ENCODE data around the gene HMOX2.
A peak's percentile ranks its signal among the peaks of the same experiment; 100 is the strongest.

Gene HMOX2

GRCh38 chr16:4525069-4525468, 48.9 kb downstream of the HMOX2 start:
- DNase-seq (ENCODE audit: low read depth): no peak

GRCh38 chr16:4525634-4526277, 49.6 kb downstream of the HMOX2 start:
- no peak for DNase-seq (ENCODE audit: low read depth)

DNA sequence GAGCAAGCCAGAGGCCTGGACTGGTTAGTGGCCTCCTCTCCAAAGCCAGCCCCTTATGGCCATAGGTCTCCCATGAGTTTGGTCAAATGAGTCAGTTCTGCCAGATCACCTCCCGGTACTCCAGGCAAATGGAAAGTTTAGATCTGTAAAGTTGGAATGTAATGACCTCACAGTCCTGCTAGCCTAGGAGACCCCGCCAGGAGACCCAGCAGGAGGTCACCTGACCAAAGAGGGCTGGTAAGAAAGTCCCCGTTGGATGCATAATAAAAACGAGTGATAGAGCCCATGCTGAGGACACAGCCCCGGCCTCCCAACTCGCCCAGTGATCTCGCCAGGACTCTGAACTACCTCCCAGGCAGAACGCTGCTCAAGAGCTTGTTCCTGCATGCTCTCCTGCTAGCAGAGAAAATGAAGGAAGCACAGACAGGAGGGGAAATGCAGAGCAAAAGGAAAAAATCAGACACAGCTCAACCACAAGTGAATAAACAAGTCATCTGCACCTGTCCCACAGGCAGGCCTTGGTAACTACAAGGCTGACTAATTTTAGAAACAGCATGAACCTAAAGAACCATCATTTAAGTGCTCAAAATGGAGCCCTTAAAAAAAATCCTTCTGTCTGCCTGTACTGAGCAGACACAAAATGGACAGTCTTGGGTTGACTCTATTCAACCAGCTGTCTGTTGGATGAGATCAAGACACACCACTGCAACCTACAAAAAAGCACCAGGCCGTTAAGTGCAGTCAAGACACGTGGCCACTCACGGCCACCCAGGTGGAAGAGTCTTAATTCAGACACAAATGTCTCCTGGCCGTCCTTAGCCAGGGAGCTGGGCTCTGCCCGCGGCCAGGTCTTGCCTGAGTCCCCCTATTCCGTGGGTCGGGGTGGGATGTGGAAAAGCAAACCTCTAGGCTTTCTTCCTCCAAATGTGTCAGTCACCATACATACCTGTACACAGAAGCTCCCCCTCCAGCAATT, 53.2 kb downstream of the HMOX2 start:
- no peak for DNase-seq (ENCODE audit: low read depth)

DNA sequence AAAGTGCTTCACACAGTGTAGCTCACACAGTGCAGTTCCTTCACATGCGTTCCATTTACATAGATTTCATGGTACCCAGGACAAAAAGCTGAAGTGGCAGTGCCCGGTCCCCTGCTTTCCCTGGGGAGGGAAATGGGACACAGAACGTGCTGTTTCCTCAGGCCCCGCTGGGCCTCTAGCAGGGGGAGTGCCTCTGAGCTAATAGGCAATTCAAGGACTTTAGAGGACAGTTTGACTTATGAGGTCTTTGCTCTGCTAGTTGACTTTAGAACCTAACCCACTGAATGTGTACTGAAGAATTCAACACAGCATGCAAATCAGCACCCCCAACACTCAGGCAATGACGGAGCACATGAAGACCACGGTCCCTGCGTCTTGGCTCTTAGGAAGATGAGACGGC, 55.6 kb downstream of the HMOX2 start:
- DNase-seq (ENCODE audit: low read depth): no peak

GRCh38 chr16:4532238-4532637, 56.0 kb downstream of the HMOX2 start:
- DNase-seq (ENCODE audit: low read depth): no peak

- no peak for DNase-seq (ENCODE audit: low read depth)
Observed at GRCh38 chr16:4533490-4533889, 57.3 kb downstream of the HMOX2 start.

- DNase-seq (ENCODE audit: low read depth): no peak
Observed at GRCh38 chr16:4534151-4534790, 58.1 kb downstream of the HMOX2 start.

GRCh38 chr16:4535627-4536108, 59.5 kb downstream of the HMOX2 start:
- DNase-seq (ENCODE audit: low read depth): no peak

DNA sequence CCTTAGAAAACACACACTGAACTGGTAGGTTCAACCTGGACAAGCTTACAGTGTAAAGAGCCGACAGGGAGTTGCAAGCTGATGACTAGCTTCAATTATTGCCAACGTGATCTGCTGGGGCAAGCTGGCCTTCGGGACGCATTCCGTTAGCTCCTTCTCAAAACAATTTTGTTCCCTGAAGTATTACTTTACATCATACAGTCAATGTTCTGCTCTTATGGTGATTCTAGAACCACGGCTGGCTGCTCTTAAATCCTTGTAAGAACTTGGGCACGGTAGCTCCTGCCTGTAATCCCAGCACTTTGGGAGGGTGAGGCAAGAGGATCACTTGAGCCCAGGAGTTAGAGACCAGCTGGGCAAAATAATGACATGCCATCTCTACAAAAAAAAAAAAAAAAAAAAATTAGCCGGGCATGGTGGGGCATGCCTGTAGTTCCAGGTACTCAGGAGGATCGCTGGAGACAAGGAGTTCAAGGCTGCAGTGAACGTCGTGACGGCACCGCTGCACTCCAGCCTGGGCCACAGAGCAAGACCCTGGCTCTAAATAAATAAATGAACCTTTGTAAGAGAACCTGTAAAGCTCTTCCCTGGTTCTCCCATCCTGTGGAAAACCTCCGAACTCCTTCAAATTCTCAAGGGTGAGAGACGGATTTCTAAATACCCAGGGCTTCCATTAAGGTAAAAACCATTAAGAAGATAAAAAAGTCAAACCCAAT, 60.4 kb downstream of the HMOX2 start:
- no peak for DNase-seq (ENCODE audit: low read depth)

DNA sequence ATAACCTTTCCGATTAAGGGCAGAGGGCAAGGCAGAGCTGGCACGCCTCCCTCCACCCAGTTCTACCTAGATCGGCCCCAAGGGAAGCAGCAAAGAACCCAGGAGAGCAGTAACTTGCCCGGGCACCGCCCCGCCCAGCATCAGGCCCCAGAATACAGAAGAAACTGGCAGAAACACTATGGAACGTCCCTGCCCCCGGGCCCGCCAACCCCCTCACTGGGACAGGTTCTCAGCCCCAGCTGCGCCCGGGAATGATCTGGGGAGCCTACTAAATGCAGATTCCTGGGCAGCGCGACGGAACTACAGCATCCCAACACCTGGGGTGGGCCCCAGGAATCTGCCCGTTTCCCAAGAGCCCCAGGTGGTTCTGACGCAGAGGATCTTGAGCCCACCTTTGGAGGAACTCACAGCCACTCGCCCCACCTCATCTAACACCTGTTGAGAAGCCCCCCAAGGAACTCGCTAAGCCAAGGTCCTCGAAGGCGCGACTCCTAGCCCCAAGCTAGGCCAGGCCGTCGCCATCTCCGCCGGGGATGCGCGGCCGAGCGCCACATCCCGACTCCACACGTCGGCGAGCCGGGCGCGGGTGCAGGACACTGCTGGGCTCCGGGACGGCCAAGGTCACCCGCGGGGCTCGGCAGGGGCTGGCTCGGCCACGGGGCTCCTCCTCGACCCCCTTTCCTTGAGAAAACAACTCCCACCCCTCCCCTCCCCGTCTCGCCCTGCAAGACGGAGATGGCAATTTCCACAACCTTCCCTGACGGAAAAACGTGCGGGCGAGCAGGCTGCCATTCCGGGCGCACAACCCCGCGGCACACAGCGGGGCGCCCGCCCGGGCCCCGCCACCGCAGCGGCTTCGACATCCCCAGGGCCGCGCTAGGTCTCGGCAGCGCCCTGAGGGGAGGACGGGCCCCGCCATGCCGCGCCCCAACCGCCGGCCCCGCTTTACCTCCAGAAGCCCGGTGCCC, 61.5 kb downstream of the HMOX2 start:
- DNase-seq (ENCODE audit: low read depth): no peak

DNA sequence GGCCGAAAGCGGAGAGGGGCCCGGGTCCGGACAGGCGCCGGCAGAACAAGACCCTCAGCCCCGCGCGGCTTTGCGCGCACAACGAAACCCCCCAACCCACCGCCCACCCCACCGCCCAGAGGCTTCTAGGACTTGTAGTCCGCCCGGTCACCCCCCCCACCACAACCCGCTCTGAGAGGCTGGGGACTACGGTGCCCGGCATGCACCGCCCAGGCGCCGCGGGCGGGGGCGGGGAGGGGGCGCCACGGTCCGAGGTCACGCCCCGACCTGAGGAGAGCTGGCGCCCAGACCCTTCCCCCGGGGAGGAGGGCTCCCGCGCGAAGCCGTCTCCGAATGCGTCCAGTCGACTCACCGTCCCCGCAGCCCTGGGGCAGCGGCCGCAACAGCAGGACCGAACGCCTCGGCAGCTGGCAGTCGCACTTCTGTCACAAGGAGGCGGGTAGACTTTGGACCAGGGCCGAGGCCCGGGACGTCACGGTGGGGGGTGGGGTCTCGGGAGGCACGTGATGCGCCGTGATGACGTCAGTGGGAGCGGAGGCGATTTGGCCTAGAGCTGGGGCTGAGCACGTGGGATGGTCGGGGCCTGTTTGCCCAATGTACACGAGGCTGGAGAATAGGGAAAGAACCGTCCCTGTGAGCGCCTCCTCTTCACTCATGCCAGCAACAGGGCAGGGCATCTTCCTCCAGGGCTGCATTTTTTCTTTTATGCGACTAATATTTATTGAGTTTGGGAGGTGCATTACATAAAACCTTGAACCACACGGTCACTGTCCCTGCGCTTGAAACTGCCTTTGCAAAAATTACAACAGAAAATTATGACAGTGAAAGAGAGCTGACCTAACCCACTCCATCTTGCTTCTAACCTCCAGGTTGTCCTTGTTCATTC, 62.4 kb downstream of the HMOX2 start, which contains the start of gene CDIP1:
CDIP1 (minus strand) TSS at position 424 of the 886 bp plus-strand sequence. CDS start 24,643 bp downstream, outside the sequence.
- peak; percentile 79 for DNase-seq (ENCODE audit: low read depth)

GRCh38 chr16:4539716-4540284, 63.6 kb downstream of the HMOX2 start:
- no peak for DNase-seq (ENCODE audit: low read depth)

- DNase-seq (ENCODE audit: low read depth): no peak
Observed at GRCh38 chr16:4544473-4544872, 68.3 kb downstream of the HMOX2 start.

GRCh38 chr16:4548124-4548523, 71.9 kb downstream of the HMOX2 start:
- DNase-seq (ENCODE audit: low read depth): no peak

DNA sequence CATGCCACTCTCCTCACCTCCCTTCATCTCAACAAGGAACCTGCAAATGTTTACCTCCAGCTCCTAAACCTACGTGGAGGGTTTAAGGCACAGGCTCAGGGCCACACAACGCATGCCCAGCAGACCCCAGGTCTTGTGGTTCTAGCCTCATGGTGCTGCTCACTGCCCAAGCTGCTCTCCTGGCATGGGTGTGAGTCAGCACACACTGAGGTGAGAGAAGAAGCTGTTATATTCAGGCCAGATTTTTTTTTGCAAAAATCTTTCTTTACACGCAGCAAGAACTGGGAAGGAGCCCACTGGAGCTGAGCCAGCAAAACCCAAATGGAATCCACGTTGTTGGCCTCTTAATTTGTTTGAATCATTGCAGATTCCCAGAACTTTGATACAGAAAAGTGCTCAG, 74.4 kb downstream of the HMOX2 start:
- DNase-seq (ENCODE audit: low read depth): no peak

DNA sequence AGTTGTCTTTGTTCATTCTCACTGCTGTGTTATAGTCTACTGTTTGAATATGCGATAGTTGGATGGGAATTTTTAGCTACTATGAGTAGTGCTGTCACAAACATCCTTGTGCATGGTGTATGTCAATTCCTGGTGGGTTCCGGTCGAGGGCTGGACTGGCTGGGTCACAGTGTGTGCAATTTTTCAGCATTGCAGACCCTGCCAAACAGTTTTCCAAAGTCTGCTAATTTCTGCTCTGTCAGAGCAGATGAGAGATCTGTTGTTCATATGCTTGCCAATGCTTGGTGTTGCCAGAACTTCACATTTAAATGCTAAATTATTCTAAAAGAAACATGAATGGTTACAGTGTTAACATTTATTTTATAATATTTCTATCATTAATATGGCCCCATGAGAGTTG, 76.3 kb downstream of the HMOX2 start:
- no peak for DNase-seq (ENCODE audit: low read depth)

- no peak for DNase-seq (ENCODE audit: low read depth)
Observed at GRCh38 chr16:4556112-4556511, 79.9 kb downstream of the HMOX2 start, which contains the start of gene C16orf96. C16orf96 (plus strand) TSS chr16:4556340; CDS start chr16:4556490, 150 bp downstream.

DNA sequence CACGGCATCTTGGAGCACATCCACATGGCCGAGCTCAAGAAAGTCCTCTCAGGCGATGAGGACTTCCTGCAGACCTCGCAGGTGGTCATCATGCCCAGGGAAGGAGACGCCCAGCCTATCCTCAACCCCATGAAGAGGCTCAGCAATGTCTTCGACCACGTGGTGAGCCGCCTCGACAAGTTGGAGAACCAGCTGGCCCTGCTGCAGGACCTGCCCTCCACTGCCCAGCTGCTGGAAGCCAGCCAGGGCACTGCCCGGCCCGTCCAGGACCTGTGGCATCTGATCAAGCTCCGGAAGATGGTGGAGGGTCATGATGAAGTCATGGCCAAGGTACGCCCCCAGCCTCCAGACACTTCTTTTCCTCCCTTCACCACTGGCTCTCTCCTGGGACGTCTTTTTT, 80.4 kb downstream of the HMOX2 start:
- no peak for DNase-seq (ENCODE audit: low read depth)

DNA sequence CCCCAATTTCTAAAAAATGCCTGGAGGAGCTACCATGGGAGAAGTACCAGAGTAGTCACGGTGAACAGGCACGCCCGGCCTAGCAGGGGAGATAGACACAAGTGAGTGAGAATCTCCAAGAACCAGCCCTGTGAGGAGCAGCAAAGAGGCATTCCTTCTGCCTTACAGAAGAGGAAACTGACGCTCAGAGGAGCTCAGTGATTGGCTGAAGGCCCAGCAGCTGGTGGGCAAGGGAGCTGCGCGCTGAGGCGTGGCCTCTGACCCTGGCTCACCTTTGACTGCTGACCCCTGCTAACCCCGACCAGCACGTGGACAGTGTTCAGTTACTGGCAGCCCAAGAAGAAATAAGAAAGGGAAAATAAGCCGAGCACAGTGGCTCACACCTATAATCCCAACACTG, 81.8 kb downstream of the HMOX2 start:
- DNase-seq (ENCODE audit: low read depth): no peak

Measured in HS-5 (cell line).